PFSK-1 (cell line): Measurements from ENCODE around the gene SFR1.

Experiments
- FOXP2 ChIP-seq: optimal IDR thresholded peaks from 2 replicates; pipeline ENCODE3; 2011; ENCODE audit warnings: borderline replicate concordance, control low read depth, inconsistent platforms; ENCODE audit not compliant: insufficient read depth; ENCODE audit errors: extremely low read length, extremely low read depth
- POLR2AphosphoS5 ChIP-seq: IDR thresholded peaks from 2 replicates; pipeline ENCODE4 v1.6.1; 2012; ENCODE audit warnings: low read depth, mild to moderate bottlenecking, control low read depth, low read length, moderate library complexity
- SIN3A ChIP-seq: IDR thresholded peaks from 2 replicates; pipeline ENCODE4 v1.6.1; 2012; ENCODE audit warnings: mild to moderate bottlenecking, low read length, moderate library complexity, borderline replicate concordance; ENCODE audit not compliant: insufficient read depth
- TAF1 ChIP-seq: IDR thresholded peaks from 2 replicates; pipeline ENCODE4 v1.6.1; 2012; ENCODE audit warnings: low read length, control low read depth, borderline replicate concordance; ENCODE audit not compliant: insufficient read depth
- TF ChIP-seq, protein P1 (sequence below), 2 experiments: IDR thresholded peaks; 2 replicates each; pipeline versions ENCODE4 v1.6.1 to v1.8.0; 2011 to 2012; ENCODE audit warnings: low read depth in 2 of 2, low read length in 2 of 2, control low read depth in 1 of 2, inconsistent platforms in 1 of 2, mild to moderate bottlenecking in 1 of 2, moderate library complexity in 1 of 2; ENCODE audit not compliant: insufficient read depth in 1 of 2

DNA sequence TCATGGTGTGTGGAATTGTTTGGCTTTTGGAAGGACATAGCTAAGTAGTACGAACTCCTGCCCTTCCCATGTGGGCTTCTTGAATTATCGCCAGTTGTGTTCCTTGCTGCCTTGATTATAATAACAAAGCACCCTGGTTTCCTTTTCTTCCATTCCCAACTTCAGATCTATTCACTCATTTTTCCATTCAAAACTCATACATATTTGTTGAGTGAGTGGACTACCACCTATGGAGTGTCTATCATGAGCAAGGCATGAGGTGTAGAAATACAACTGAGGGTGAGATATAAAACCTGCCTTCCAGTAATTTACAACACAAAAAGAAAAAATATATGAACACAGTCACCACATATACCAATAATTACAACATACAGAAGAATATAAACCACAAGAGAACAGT, 31.4 kb upstream of the SFR1 start:
- TF ChIP-seq, protein P1, sequence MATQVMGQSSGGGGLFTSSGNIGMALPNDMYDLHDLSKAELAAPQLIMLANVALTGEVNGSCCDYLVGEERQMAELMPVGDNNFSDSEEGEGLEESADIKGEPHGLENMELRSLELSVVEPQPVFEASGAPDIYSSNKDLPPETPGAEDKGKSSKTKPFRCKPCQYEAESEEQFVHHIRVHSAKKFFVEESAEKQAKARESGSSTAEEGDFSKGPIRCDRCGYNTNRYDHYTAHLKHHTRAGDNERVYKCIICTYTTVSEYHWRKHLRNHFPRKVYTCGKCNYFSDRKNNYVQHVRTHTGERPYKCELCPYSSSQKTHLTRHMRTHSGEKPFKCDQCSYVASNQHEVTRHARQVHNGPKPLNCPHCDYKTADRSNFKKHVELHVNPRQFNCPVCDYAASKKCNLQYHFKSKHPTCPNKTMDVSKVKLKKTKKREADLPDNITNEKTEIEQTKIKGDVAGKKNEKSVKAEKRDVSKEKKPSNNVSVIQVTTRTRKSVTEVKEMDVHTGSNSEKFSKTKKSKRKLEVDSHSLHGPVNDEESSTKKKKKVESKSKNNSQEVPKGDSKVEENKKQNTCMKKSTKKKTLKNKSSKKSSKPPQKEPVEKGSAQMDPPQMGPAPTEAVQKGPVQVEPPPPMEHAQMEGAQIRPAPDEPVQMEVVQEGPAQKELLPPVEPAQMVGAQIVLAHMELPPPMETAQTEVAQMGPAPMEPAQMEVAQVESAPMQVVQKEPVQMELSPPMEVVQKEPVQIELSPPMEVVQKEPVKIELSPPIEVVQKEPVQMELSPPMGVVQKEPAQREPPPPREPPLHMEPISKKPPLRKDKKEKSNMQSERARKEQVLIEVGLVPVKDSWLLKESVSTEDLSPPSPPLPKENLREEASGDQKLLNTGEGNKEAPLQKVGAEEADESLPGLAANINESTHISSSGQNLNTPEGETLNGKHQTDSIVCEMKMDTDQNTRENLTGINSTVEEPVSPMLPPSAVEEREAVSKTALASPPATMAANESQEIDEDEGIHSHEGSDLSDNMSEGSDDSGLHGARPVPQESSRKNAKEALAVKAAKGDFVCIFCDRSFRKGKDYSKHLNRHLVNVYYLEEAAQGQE (IDR thresholded peaks at IDR 0.05; ENCODE audit: insufficient read depth in 1 of 2, low read depth in 2 of 2, low read length in 2 of 2) = no peak
- TF ChIP-seq POLR2AphosphoS5 (no peak), TAF1 (no peak), FOXP2 (no peak), SIN3A (no peak)
